HepG2 (cell line): ENCODE results near the gene DNPEP. TPM values are rescaled to one million over a fixed set of nuclear protein-coding genes. Genes with fewer than 3 reads are reported as not detected.

Experiments
- ATAC-seq: fragments of 200-7000 bp; cut with Tn5 transposase; 3 replicates; pipeline ENCODE4 v1.9.1; 2020; ENCODE audit warnings: mild to moderate bottlenecking, moderate library complexity
- BruUV-seq: library from RNA; stranded (reverse); fragments of 400-500 nt; replicated peaks from 2 replicates; lab custom pipeline; 2021; lab: Mats Ljungman, UMichigan
- CTCF ChIA-PET: fragments of 300-600 bp; formaldehyde crosslinking; extraction: SDS; loops from one replicate; lab custom pipeline; 2021; ENCODE audit warnings: low total read pairs, inconsistent platforms, low intra/inter-chr PET ratio; lab: Yijun Ruan, JAX
- POLR2A ChIA-PET: fragments of 350-600 bp; sonication (Branson Sonifier 250); formaldehyde crosslinking; loops from one replicate; lab custom pipeline; 2020; ENCODE audit warnings: antibody characterized with exemption, inconsistent platforms; lab: Yijun Ruan, JAX
- DNase-seq: peaks from one replicate; pipeline ENCODE4 v3.0.0-alpha.2; 2015; ENCODE audit warnings: low spot score
- FAIRE-seq: peaks from 3 replicates; lab custom pipeline; 2011; peaks lifted over from hg19 to GRCh38; lab: Jason Lieb, UNC
- H2AFZ ChIP-seq: one replicate; pipeline ENCODE4 v1.6.1; 2011; ENCODE audit warnings: low read length, inconsistent platforms
- H3K27ac ChIP-seq: fragments of 300-600 bp; 3 replicates; pipeline ENCODE4 v1.8.0; 2011; ENCODE audit warnings: mixed run types, mild to moderate bottlenecking, mixed read lengths, low read length, inconsistent platforms; ENCODE audit not compliant: insufficient read depth; ENCODE audit errors: extremely low read length
- H3K27me3 ChIP-seq, 2 experiments: fragments of 200-600 bp in 1 of 2; 2 replicates in 1 of 2; 3 replicates in 1 of 2; pipeline versions ENCODE4 v1.6.0 to v1.8.0; 2011; ENCODE audit warnings: low read length in 2 of 2, mild to moderate bottlenecking in 2 of 2, moderate library complexity in 2 of 2, inconsistent platforms in 1 of 2; ENCODE audit not compliant: insufficient read depth in 2 of 2, control insufficient read depth in 1 of 2
- H3K36me3 ChIP-seq, 2 experiments: fragments of 200-600 bp in 1 of 2; replicated peaks in 1 of 2; 2 replicates in 1 of 2; 3 replicates in 1 of 2; pipeline versions ENCODE4 v1.5.1 to v1.8.0; 2011; ENCODE audit warnings: low read length in 2 of 2, inconsistent platforms in 1 of 2; ENCODE audit not compliant: insufficient read depth in 2 of 2, control insufficient read depth in 1 of 2
- H3K4me1 ChIP-seq: 2 replicates; pipeline ENCODE4 v1.5.1; 2012; ENCODE audit warnings: low read length, inconsistent platforms; ENCODE audit not compliant: insufficient read depth
- H3K4me2 ChIP-seq: 2 replicates; pipeline ENCODE4 v1.6.0; 2011; ENCODE audit warnings: low read depth, low read length, inconsistent platforms
- H3K4me3 ChIP-seq, 3 experiments: fragments of 200-600 bp in 1 of 3; sonication (generic), shearing (Covaris generic) in 1 of 3; replicated peaks in 1 of 3; 2 replicates each; pipeline ENCODE4 v1.5.1; 2011 to 2016; ENCODE audit warnings: low read length in 3 of 3, inconsistent platforms in 2 of 3, low read depth in 2 of 3, mild to moderate bottlenecking in 2 of 3, control low read depth in 1 of 3, mixed read lengths in 1 of 3; ENCODE audit not compliant: insufficient read depth in 1 of 3
- H3K79me2 ChIP-seq: one replicate; pipeline ENCODE4 v1.6.1; 2011; ENCODE audit warnings: low read length, inconsistent platforms; ENCODE audit not compliant: insufficient read depth
- H3K9ac ChIP-seq: 2 replicates; pipeline ENCODE4 v1.6.0; 2011; ENCODE audit warnings: mild to moderate bottlenecking, low read depth, low read length, inconsistent platforms; ENCODE audit not compliant: insufficient read depth
- H3K9me3 ChIP-seq: 2 replicates; pipeline ENCODE4 v1.5.1; 2012; ENCODE audit warnings: mild to moderate bottlenecking, low read length
- H4K20me1 ChIP-seq: 2 replicates; pipeline ENCODE4 v1.6.0; 2011; ENCODE audit warnings: inconsistent platforms, mild to moderate bottlenecking, low read length, moderate library complexity; ENCODE audit not compliant: insufficient read depth
- CEBPB ChIP-seq: IDR thresholded peaks from 2 replicates; pipeline ENCODE4 v1.6.1; 2011; ENCODE audit warnings: low read depth, low read length, improper control_type of control experiment, borderline replicate concordance
- HIVEP1 ChIP-seq: sonication (generic); formaldehyde crosslinking; IDR thresholded peaks from 2 replicates; pipeline ENCODE4 v1.4.0; 2020; ENCODE audit warnings: mild to moderate bottlenecking, missing genetic modification reagents
- KLF12 ChIP-seq: sonication (generic); formaldehyde crosslinking; IDR thresholded peaks from 2 replicates; pipeline ENCODE4 v1.4.0; 2020; ENCODE audit warnings: missing genetic modification reagents, borderline replicate concordance
- MTF2 ChIP-seq: sonication (generic); formaldehyde crosslinking; IDR thresholded peaks from 2 replicates; pipeline ENCODE4 v1.5.0; 2020; ENCODE audit warnings: missing genetic modification reagents, borderline replicate concordance
- MYC ChIP-seq: sonication (generic); formaldehyde crosslinking; IDR thresholded peaks from 2 replicates; pipeline ENCODE4 v1.9.0; 2021; ENCODE audit warnings: missing genetic modification reagents, borderline replicate concordance
- THYN1 ChIP-seq: sonication (generic); formaldehyde crosslinking; IDR thresholded peaks from 2 replicates; pipeline ENCODE4 v1.8.1; 2023; ENCODE audit warnings: low read depth, mild to moderate bottlenecking, moderate library complexity, missing genetic modification reagents, borderline replicate concordance
- whole genome bisulfite sequencing: methylation state at CpG from one replicate; pipeline ENCODE4 v1.1.6; 2017; ENCODE audit warnings: low lambda C conversion rate; 5-methylcytosine and 5-hydroxymethylcytosine counted together
- in situ Hi-C: cut with HindIII; loops from 2 replicates; pipeline ENCODE4 v1.10.0; 2017; ENCODE audit warnings: low pct_unique_long_range_greater_than_20kb; ENCODE audit not compliant: extremely low pct_ligation_motif_present
- intact Hi-C: fragments of 100-400 bp; cut with micrococcal nuclease; formaldehyde crosslinking; loops from one replicate; pipeline ENCODE4 v1.10.0; 2022; ENCODE audit not compliant: unreplicated experiment
- polyA plus RNA-seq, 8 experiments: library from polyadenylated mRNA; depleted of rRNA in 3 of 8; stranded (reverse) in 7 of 8; unstranded in 1 of 8; fragments of >200 nt; fragmentation: Illumina TruSeq in 4 of 8; extraction: Trizol in 4 of 8; gene quantifications; 2 replicates each; pipeline versions ENCODE4 v1.2.1 to v1.2.3, GENCODE V29; 2011 to 2016; ENCODE audit warnings: low read depth in 4 of 8, missing spikeins in 1 of 8, mixed read lengths in 1 of 8; ENCODE audit not compliant: insufficient read depth in 1 of 8
- total RNA-seq, 5 experiments: library from RNA; depleted of rRNA; stranded (reverse); fragments of >200 nt; fragmentation: Illumina TruSeq; extraction: Trizol; gene quantifications; 2 replicates each; pipeline ENCODE4 v1.2.3, GENCODE V29; 2016; ENCODE audit warnings: low read depth in 1 of 5
- TF ChIP-seq, protein P1 (sequence below): sonication (generic); formaldehyde crosslinking; IDR thresholded peaks from 2 replicates; pipeline ENCODE4 v1.9.0; 2021; ENCODE audit warnings: missing genetic modification reagents, mild to moderate bottlenecking, borderline replicate concordance
- TF ChIP-seq, protein P2 (sequence below): sonication (generic); formaldehyde crosslinking; conservative IDR thresholded peaks from 2 replicates; pipeline ENCODE4 v1.4.0; 2020; ENCODE audit warnings: mild to moderate bottlenecking, missing genetic modification reagents, moderate library complexity
- TF ChIP-seq, protein P3 (sequence below): IDR thresholded peaks from 2 replicates; pipeline ENCODE4 v1.4.0; 2020; ENCODE audit warnings: mild to moderate bottlenecking, missing genetic modification reagents
- TF ChIP-seq, protein P4 (sequence below): sonication (generic); formaldehyde crosslinking; IDR thresholded peaks from 2 replicates; pipeline ENCODE4 v1.9.0; 2022; ENCODE audit warnings: low read depth, missing genetic modification reagents

The DNPEP gene
- total and polyA plus RNA-seq, 2 of the 13 experiments (the other 11 are each of a cell fraction or from before 2014, with no cell fraction given) = 104 to 109 TPM

DNA sequence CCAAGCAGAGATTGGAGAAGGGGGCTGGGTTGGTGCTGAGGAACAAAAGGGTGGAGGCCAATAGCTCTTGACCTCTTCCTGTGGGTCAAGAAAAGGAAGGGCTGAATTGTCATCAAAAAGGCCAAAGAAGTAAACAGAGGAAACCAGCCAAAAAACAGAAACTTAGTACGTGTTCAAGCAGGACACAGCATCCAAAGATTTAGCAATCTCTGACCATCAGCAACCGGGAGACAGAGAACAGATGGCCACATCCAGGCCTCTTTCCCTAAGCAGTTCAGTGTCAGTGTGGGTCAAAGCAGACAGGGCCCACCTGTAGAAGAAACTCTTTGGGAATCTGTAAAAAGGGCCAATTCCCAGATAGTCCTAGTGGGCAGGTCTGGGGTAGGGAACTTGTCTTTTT, 2.9 kb downstream of the DNPEP start:
- Histone ChIP-seq H3K27me3 (no peaks in the 10 kb centered on the region; a peak in 1 of 5 replicates), H4K20me1 (peaks cover 7% of the 10 kb centered on the region; the same call in 1 of the 2 replicates), H3K4me1 (peaks cover 30% of the 10 kb centered on the region), H3K4me3 (no peak overlapping the region), H3K4me2 (no peak overlapping the region), H3K27ac (no peak overlapping the region), H3K79me2 (peaks cover 12% of the 10 kb centered on the region), H3K36me3 (peaks cover 38 to 58% of the 10 kb centered on the region in 2 experiments), H3K9ac (no peak overlapping the region), H3K9me3 (no peaks in the 10 kb centered on the region), H2AFZ (no peak overlapping the region)
- intact Hi-C loops (loop anchor here (5.0 kb wide), 2 partner anchors 112 to 212 kb away; partner anchors contain the start of genes GMPPA and STK11IP), in situ Hi-C loops (no loop called here)
- POLR2A ChIA-PET = no interaction called here
- WGBS = 93% methylated on average over 2 of the region's 2 CpGs
- FAIRE-seq (no peak), ATAC-seq (no peak), DNase-seq (no peak)
- CTCF ChIA-PET = no interaction called here
- BruUV-seq = no TSS peak
- no peak for TF ChIP-seq KLF12 (CRISPR knock-in tag)
- TF ChIP-seq, protein P1, sequence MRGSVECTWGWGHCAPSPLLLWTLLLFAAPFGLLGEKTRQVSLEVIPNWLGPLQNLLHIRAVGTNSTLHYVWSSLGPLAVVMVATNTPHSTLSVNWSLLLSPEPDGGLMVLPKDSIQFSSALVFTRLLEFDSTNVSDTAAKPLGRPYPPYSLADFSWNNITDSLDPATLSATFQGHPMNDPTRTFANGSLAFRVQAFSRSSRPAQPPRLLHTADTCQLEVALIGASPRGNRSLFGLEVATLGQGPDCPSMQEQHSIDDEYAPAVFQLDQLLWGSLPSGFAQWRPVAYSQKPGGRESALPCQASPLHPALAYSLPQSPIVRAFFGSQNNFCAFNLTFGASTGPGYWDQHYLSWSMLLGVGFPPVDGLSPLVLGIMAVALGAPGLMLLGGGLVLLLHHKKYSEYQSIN = no peak
- TF ChIP-seq, protein P2, sequence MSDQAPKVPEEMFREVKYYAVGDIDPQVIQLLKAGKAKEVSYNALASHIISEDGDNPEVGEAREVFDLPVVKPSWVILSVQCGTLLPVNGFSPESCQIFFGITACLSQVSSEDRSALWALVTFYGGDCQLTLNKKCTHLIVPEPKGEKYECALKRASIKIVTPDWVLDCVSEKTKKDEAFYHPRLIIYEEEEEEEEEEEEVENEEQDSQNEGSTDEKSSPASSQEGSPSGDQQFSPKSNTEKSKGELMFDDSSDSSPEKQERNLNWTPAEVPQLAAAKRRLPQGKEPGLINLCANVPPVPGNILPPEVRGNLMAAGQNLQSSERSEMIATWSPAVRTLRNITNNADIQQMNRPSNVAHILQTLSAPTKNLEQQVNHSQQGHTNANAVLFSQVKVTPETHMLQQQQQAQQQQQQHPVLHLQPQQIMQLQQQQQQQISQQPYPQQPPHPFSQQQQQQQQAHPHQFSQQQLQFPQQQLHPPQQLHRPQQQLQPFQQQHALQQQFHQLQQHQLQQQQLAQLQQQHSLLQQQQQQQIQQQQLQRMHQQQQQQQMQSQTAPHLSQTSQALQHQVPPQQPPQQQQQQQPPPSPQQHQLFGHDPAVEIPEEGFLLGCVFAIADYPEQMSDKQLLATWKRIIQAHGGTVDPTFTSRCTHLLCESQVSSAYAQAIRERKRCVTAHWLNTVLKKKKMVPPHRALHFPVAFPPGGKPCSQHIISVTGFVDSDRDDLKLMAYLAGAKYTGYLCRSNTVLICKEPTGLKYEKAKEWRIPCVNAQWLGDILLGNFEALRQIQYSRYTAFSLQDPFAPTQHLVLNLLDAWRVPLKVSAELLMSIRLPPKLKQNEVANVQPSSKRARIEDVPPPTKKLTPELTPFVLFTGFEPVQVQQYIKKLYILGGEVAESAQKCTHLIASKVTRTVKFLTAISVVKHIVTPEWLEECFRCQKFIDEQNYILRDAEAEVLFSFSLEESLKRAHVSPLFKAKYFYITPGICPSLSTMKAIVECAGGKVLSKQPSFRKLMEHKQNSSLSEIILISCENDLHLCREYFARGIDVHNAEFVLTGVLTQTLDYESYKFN (CRISPR knock-in tag) = no peak
- no peak for TF ChIP-seq MYC
- no peak for TF ChIP-seq CEBPB
- TF ChIP-seq, protein P3, sequence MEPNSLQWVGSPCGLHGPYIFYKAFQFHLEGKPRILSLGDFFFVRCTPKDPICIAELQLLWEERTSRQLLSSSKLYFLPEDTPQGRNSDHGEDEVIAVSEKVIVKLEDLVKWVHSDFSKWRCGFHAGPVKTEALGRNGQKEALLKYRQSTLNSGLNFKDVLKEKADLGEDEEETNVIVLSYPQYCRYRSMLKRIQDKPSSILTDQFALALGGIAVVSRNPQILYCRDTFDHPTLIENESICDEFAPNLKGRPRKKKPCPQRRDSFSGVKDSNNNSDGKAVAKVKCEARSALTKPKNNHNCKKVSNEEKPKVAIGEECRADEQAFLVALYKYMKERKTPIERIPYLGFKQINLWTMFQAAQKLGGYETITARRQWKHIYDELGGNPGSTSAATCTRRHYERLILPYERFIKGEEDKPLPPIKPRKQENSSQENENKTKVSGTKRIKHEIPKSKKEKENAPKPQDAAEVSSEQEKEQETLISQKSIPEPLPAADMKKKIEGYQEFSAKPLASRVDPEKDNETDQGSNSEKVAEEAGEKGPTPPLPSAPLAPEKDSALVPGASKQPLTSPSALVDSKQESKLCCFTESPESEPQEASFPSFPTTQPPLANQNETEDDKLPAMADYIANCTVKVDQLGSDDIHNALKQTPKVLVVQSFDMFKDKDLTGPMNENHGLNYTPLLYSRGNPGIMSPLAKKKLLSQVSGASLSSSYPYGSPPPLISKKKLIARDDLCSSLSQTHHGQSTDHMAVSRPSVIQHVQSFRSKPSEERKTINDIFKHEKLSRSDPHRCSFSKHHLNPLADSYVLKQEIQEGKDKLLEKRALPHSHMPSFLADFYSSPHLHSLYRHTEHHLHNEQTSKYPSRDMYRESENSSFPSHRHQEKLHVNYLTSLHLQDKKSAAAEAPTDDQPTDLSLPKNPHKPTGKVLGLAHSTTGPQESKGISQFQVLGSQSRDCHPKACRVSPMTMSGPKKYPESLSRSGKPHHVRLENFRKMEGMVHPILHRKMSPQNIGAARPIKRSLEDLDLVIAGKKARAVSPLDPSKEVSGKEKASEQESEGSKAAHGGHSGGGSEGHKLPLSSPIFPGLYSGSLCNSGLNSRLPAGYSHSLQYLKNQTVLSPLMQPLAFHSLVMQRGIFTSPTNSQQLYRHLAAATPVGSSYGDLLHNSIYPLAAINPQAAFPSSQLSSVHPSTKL = no peak
- no peak for TF ChIP-seq HIVEP1 (CRISPR knock-in tag)
- no peak for TF ChIP-seq MTF2 (CRISPR knock-in tag)
- TF ChIP-seq, protein P4, sequence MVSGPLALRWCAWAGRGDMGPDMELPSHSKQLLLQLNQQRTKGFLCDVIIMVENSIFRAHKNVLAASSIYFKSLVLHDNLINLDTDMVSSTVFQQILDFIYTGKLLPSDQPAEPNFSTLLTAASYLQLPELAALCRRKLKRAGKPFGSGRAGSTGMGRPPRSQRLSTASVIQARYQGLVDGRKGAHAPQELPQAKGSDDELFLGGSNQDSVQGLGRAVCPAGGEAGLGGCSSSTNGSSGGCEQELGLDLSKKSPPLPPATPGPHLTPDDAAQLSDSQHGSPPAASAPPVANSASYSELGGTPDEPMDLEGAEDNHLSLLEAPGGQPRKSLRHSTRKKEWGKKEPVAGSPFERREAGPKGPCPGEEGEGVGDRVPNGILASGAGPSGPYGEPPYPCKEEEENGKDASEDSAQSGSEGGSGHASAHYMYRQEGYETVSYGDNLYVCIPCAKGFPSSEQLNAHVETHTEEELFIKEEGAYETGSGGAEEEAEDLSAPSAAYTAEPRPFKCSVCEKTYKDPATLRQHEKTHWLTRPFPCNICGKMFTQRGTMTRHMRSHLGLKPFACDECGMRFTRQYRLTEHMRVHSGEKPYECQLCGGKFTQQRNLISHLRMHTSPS (CRISPR knock-in tag) = no peak
- no peak for TF ChIP-seq THYN1 (CRISPR knock-in tag)
